ENCODE results near the gene LGALS9. TPM values are rescaled to one million over a fixed set of nuclear protein-coding genes. Genes with fewer than 3 reads are reported as not detected.

The LGALS9 gene
- total and polyA plus RNA-seq, 2 experiments from 2014 or later, result 0.48 to 0.73 TPM

DNA sequence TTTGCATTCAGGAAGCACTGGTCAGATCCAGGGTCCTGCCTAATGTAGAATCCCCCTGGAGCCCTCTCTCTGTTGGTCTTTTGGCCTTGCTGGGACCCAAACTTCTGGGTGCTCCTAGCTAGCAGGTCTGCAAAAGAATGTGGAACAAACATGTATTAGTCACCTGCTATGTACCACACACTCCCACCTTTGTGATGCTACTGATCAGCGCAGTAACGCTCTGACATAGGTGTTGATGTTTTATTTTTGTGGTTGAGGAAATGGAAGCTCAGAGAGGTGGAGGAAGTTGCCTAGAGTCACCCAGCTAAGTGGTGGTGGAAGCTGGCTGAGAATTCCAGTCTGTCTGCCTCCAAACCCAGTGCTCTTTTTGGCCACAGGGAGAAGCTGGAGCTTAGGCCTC, 35.8 kb upstream of the LGALS9 start:
- Histone ChIP-seq H3K4me3 (no peak overlapping the region), H3F3A (replicated peaks; ENCODE audit: low read depth) (no peaks in the 10 kb centered on the region), H3K4me1 (ENCODE audit: insufficient read depth) (no peaks in the 10 kb centered on the region; the same call in 1 of the 2 replicates), H3K27me3 (ENCODE audit: insufficient read depth) (no peaks in the 10 kb centered on the region), H4K20me1 (replicated peaks; ENCODE audit: insufficient read depth) (no peaks in the 10 kb centered on the region), H3K36me3 (ENCODE audit: insufficient read depth) (peaks cover 5% of the 10 kb centered on the region; the same call in 1 of the 2 replicates), H3K79me2 (replicated peaks; ENCODE audit: insufficient read depth) (no peaks in the 10 kb centered on the region), H2AFZ (no peak overlapping the region), H3K4me2 (no peak overlapping the region), H3K27ac (ENCODE audit: low read depth) (no peak overlapping the region), H3K9me2 (ENCODE audit: insufficient read depth) (no peaks in the 10 kb centered on the region)
- Mint-ChIP-seq H3K9me3 (no peaks in the 10 kb centered on the region; the same call in 2 of the 3 replicates), H3K4me3 (no peak overlapping the region), H3K4me1 (peaks cover 17% of the 10 kb centered on the region), H3K27ac (no peak overlapping the region), H3K36me3 (ENCODE audit: low read depth) (peaks cover 11% of the 10 kb centered on the region; the same call in 1 of the 3 replicates), H3K27me3 (ENCODE audit: insufficient read depth, low read depth, poor library complexity) (peaks cover 5% of the 10 kb centered on the region)
- ATAC-seq (no peak), DNase-seq (ENCODE audit: low spot score) (no peak)
- TF ChIP-seq STAT1 (IDR thresholded peaks at IDR 0.05; ENCODE audit: unreplicated experiment) (no peak), NANOG (IDR thresholded peaks at IDR 0.05; ENCODE audit: borderline replicate concordance) (no peak), EZH2phosphoT487 (IDR thresholded peaks at IDR 0.05; ENCODE audit: unreplicated experiment) (no peak), ZNF114 (CRISPR knock-in tag; IDR thresholded peaks at IDR 0.05) (no peak), CREB1 (CRISPR knock-in tag; IDR thresholded peaks at IDR 0.05; ENCODE audit: low read depth) (no peak), EZH2 (IDR thresholded peaks at IDR 0.05; ENCODE audit: low read depth, unreplicated experiment) (no peak), JUNB (IDR thresholded peaks at IDR 0.05; ENCODE audit: unreplicated experiment) (no peak)
- TF ChIP-seq, protein P1, sequence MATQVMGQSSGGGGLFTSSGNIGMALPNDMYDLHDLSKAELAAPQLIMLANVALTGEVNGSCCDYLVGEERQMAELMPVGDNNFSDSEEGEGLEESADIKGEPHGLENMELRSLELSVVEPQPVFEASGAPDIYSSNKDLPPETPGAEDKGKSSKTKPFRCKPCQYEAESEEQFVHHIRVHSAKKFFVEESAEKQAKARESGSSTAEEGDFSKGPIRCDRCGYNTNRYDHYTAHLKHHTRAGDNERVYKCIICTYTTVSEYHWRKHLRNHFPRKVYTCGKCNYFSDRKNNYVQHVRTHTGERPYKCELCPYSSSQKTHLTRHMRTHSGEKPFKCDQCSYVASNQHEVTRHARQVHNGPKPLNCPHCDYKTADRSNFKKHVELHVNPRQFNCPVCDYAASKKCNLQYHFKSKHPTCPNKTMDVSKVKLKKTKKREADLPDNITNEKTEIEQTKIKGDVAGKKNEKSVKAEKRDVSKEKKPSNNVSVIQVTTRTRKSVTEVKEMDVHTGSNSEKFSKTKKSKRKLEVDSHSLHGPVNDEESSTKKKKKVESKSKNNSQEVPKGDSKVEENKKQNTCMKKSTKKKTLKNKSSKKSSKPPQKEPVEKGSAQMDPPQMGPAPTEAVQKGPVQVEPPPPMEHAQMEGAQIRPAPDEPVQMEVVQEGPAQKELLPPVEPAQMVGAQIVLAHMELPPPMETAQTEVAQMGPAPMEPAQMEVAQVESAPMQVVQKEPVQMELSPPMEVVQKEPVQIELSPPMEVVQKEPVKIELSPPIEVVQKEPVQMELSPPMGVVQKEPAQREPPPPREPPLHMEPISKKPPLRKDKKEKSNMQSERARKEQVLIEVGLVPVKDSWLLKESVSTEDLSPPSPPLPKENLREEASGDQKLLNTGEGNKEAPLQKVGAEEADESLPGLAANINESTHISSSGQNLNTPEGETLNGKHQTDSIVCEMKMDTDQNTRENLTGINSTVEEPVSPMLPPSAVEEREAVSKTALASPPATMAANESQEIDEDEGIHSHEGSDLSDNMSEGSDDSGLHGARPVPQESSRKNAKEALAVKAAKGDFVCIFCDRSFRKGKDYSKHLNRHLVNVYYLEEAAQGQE (IDR thresholded peaks at IDR 0.05; ENCODE audit: unreplicated experiment), result no peak
- TF ChIP-seq, protein P2, sequence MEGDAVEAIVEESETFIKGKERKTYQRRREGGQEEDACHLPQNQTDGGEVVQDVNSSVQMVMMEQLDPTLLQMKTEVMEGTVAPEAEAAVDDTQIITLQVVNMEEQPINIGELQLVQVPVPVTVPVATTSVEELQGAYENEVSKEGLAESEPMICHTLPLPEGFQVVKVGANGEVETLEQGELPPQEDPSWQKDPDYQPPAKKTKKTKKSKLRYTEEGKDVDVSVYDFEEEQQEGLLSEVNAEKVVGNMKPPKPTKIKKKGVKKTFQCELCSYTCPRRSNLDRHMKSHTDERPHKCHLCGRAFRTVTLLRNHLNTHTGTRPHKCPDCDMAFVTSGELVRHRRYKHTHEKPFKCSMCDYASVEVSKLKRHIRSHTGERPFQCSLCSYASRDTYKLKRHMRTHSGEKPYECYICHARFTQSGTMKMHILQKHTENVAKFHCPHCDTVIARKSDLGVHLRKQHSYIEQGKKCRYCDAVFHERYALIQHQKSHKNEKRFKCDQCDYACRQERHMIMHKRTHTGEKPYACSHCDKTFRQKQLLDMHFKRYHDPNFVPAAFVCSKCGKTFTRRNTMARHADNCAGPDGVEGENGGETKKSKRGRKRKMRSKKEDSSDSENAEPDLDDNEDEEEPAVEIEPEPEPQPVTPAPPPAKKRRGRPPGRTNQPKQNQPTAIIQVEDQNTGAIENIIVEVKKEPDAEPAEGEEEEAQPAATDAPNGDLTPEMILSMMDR (conservative IDR thresholded peaks at IDR 0.05; ENCODE audit: low read depth in 2 of 2), result no peak
- TF ChIP-seq, protein P3, sequence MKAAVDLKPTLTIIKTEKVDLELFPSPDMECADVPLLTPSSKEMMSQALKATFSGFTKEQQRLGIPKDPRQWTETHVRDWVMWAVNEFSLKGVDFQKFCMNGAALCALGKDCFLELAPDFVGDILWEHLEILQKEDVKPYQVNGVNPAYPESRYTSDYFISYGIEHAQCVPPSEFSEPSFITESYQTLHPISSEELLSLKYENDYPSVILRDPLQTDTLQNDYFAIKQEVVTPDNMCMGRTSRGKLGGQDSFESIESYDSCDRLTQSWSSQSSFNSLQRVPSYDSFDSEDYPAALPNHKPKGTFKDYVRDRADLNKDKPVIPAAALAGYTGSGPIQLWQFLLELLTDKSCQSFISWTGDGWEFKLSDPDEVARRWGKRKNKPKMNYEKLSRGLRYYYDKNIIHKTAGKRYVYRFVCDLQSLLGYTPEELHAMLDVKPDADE (IDR thresholded peaks at IDR 0.05), result no peak
